Parathyroid adenoma (tissue), 2 donors: ENCODE measurements around the gene KAZN.

ENCODE experiments used
- H2AFZ ChIP-seq: fragments of 300-600 bp; sonication (generic); one replicate; pipeline ENCODE4 v1.7.0; 2017; ENCODE audit warnings: antibody characterized with exemption, mild to moderate bottlenecking
- H3K27ac ChIP-seq: fragments of 300-600 bp; sonication (generic); one replicate; pipeline ENCODE4 v1.7.0; 2017
- H3K27me3 ChIP-seq: fragments of 300-600 bp; sonication (generic); one replicate; pipeline ENCODE4 v1.7.0; 2017; ENCODE audit warnings: low read length; ENCODE audit not compliant: control insufficient read depth, insufficient read depth
- H3K36me3 ChIP-seq: fragments of 300-600 bp; sonication (generic); one replicate; pipeline ENCODE4 v1.7.0; 2017; ENCODE audit warnings: low read length; ENCODE audit not compliant: control insufficient read depth, insufficient read depth
- H3K4me1 ChIP-seq: fragments of 300-600 bp; sonication (generic); one replicate; pipeline ENCODE4 v1.7.0; 2017; ENCODE audit warnings: control low read depth
- H3K4me2 ChIP-seq: fragments of 300-600 bp; sonication (generic); one replicate; pipeline ENCODE4 v1.7.0; 2017; ENCODE audit warnings: low read length
- H3K4me3 ChIP-seq: fragments of 300-600 bp; sonication (generic); one replicate; pipeline ENCODE4 v1.7.0; 2017; ENCODE audit warnings: low read depth, low read length
- H3K79me2 ChIP-seq: fragments of 300-600 bp; sonication (generic); one replicate; pipeline ENCODE4 v1.7.0; 2017; ENCODE audit warnings: control low read depth
- H3K9ac ChIP-seq: fragments of 300-600 bp; sonication (generic); one replicate; pipeline ENCODE4 v1.7.0; 2017; ENCODE audit warnings: mild to moderate bottlenecking
- H3K9me3 ChIP-seq: fragments of 300-600 bp; sonication (generic); one replicate; pipeline ENCODE4 v1.7.0; 2017; ENCODE audit warnings: low read length; ENCODE audit not compliant: control insufficient read depth
- CTCF ChIP-seq: fragments of 300-600 bp; sonication (generic); IDR thresholded peaks from one replicate; pipeline ENCODE4 v1.7.0; 2017; ENCODE audit warnings: antibody characterized with exemption, mild to moderate bottlenecking
- donor health status: primary hyperparathyroidism.

KAZN gene

GRCh38 chr1:15137809-15138208 is 539.3 kb downstream of the KAZN start:
- Histone ChIP-seq H3K36me3 (no peaks in the 10 kb centered on the region), H3K4me1 (no peaks in the 10 kb centered on the region), H3K79me2 (no peaks in the 10 kb centered on the region)

GRCh38 chr1:15139654-15140350 is 541.3 kb downstream of the KAZN start:
- no peak overlapping the region for H3K9ac ChIP-seq
- H3K4me2 ChIP-seq = no peak overlapping the region
- H3K27ac ChIP-seq = no peak overlapping the region
- no peaks in the 10 kb centered on the region for H3K4me1 ChIP-seq
- no peaks in the 10 kb centered on the region for H3K27me3 ChIP-seq
- no peaks in the 10 kb centered on the region for H3K79me2 ChIP-seq
- H2AFZ ChIP-seq = no peak overlapping the region
- no peaks in the 10 kb centered on the region for H3K36me3 ChIP-seq
- H3K4me3 ChIP-seq = no peak overlapping the region
- H3K9me3 ChIP-seq = no peaks in the 10 kb centered on the region
- no peak for TF ChIP-seq CTCF

More at GRCh38 chr1:15137809-15138208, 539.3 kb downstream of the KAZN start:
- H3K9me3 ChIP-seq = no peaks in the 10 kb centered on the region
- no peak overlapping the region for H3K27ac ChIP-seq
- H3K4me3 ChIP-seq = no peak overlapping the region
- no peak for TF ChIP-seq CTCF
- H3K27me3 ChIP-seq = no peaks in the 10 kb centered on the region
- no peak overlapping the region for H2AFZ ChIP-seq
- H3K9ac ChIP-seq = no peak overlapping the region
- no peak overlapping the region for H3K4me2 ChIP-seq

- Histone ChIP-seq H3K27ac (no peak overlapping the region), H3K27me3 (no peaks in the 10 kb centered on the region), H3K9ac (no peak overlapping the region), H3K4me2 (no peak overlapping the region), H3K4me1 (no peaks in the 10 kb centered on the region), H3K36me3 (no peaks in the 10 kb centered on the region), H3K9me3 (no peaks in the 10 kb centered on the region), H3K4me3 (no peak overlapping the region), H3K79me2 (no peaks in the 10 kb centered on the region), H2AFZ (no peak overlapping the region)
- no peak for TF ChIP-seq CTCF
Observed at GRCh38 chr1:15141935-15142539, 543.6 kb downstream of the KAZN start.

GRCh38 chr1:15145327-15145726 is 546.8 kb downstream of the KAZN start:
- TF ChIP-seq CTCF = no peak
- Histone ChIP-seq H3K27ac (no peak overlapping the region), H3K4me3 (no peak overlapping the region), H3K4me2 (no peak overlapping the region), H3K79me2 (no peaks in the 10 kb centered on the region), H3K27me3 (no peaks in the 10 kb centered on the region), H3K9me3 (no peaks in the 10 kb centered on the region), H3K4me1 (no peaks in the 10 kb centered on the region), H3K36me3 (no peaks in the 10 kb centered on the region), H3K9ac (no peak overlapping the region), H2AFZ (no peak overlapping the region)
